K562 (cell line): ENCODE data around the gene SHB. TPM values are rescaled to one million over a fixed set of nuclear protein-coding genes. Genes with fewer than 3 reads are reported as not detected.

ENCODE experiments used
- ATAC-seq: fragments of 200-7000 bp; cut with Tn5 transposase; 3 replicates; pipeline ENCODE4 v1.9.1; 2020; ENCODE audit warnings: moderate library complexity
- BruUV-seq: library from RNA; stranded (reverse); fragments of 400-500 nt; replicated peaks from 2 replicates; lab custom pipeline; 2021; lab: Mats Ljungman, UMichigan
- CTCF ChIA-PET: fragments of 300-600 bp; formaldehyde crosslinking; extraction: SDS; loops from one replicate; lab custom pipeline; 2021; ENCODE audit warnings: low intra/inter-chr PET ratio; lab: Yijun Ruan, JAX
- POLR2A ChIA-PET: fragments of 300-600, 350-650 bp; sonication (Branson Sonifier 250); formaldehyde crosslinking; extraction: SDS; loops from one replicate; lab custom pipeline; 2021; ENCODE audit warnings: antibody characterized with exemption, inconsistent platforms; lab: Yijun Ruan, JAX
- DNase-seq, 4 experiments: peaks; one replicate each; pipeline versions ENCODE4 v3.0.0 to v3.0.0-alpha.2; 2011 to 2018; ENCODE audit warnings: low spot score in 3 of 4, mixed read lengths in 3 of 4; ENCODE audit errors: extremely low read depth in 1 of 4
- FAIRE-seq: peaks from 2 replicates; lab custom pipeline; 2011; peaks lifted over from hg19 to GRCh38; lab: Jason Lieb, UNC
- H2AFZ ChIP-seq: 2 replicates; pipeline ENCODE4 v1.6.0; 2011; ENCODE audit warnings: low read depth, low read length, control low read depth, inconsistent platforms
- H3K27ac ChIP-seq: fragments of 200-600 bp; 3 replicates; pipeline ENCODE4 v1.8.0; 2011; ENCODE audit warnings: low read depth, mild to moderate bottlenecking, control low read depth, inconsistent platforms, low read length, moderate library complexity, mixed read lengths; ENCODE audit errors: extremely low read depth
- H3K27me3 ChIP-seq, 2 experiments: fragments of 300-600 bp in 1 of 2; 2 replicates in 1 of 2; 3 replicates in 1 of 2; pipeline versions ENCODE4 v1.6.0 to v1.8.0; 2011; ENCODE audit warnings: inconsistent platforms in 2 of 2, low read length in 2 of 2, mild to moderate bottlenecking in 1 of 2, mixed read lengths in 1 of 2, moderate library complexity in 1 of 2; ENCODE audit not compliant: control insufficient read depth in 2 of 2, insufficient read depth in 2 of 2
- H3K36me3 ChIP-seq: fragments of 300-600 bp; 3 replicates; pipeline ENCODE4 v1.8.0; 2011; ENCODE audit warnings: mild to moderate bottlenecking, low read length, inconsistent platforms; ENCODE audit not compliant: control insufficient read depth, insufficient read depth
- H3K4me1 ChIP-seq, 2 experiments: fragments of 200-600 bp in 1 of 2; replicated peaks in 1 of 2; 2 replicates in 1 of 2; 3 replicates in 1 of 2; pipeline versions ENCODE4 v1.5.1 to v1.8.0; 2011; ENCODE audit warnings: inconsistent platforms in 2 of 2, low read length in 2 of 2, mild to moderate bottlenecking in 1 of 2, mixed read lengths in 1 of 2, moderate library complexity in 1 of 2; ENCODE audit not compliant: control insufficient read depth in 2 of 2, insufficient read depth in 2 of 2
- H3K4me2 ChIP-seq: 2 replicates; pipeline ENCODE4 v1.6.1; 2011; ENCODE audit warnings: low read length, control low read depth, inconsistent platforms, mixed read lengths; ENCODE audit not compliant: insufficient read depth
- H3K4me3 ChIP-seq: fragments of 200-600 bp; sonication (generic), shearing (Covaris generic); 2 replicates; pipeline ENCODE4 v1.5.1; 2016; ENCODE audit warnings: control low read depth, inconsistent platforms
- H3K79me2 ChIP-seq: fragments of 200-600 bp; 3 replicates; pipeline ENCODE4 v1.8.0; 2011; ENCODE audit warnings: low read length, inconsistent platforms; ENCODE audit not compliant: control insufficient read depth, insufficient read depth
- H3K9ac ChIP-seq, 2 experiments: 2 replicates each; pipeline versions ENCODE4 v1.6.0 to v1.6.1; 2011; ENCODE audit warnings: low read depth in 2 of 2, low read length in 2 of 2, control low read depth in 1 of 2, inconsistent platforms in 1 of 2, mild to moderate bottlenecking in 1 of 2, mixed read lengths in 1 of 2; ENCODE audit not compliant: insufficient read depth in 1 of 2
- H3K9me1 ChIP-seq: one replicate; pipeline ENCODE4 v1.6.0; 2011; ENCODE audit warnings: inconsistent platforms, mild to moderate bottlenecking, low read length, moderate library complexity; ENCODE audit not compliant: control insufficient read depth, insufficient read depth
- H3K9me3 ChIP-seq: replicated peaks from 2 replicates; pipeline ENCODE4 v1.5.1; 2011; ENCODE audit warnings: low read depth, low read length, inconsistent platforms; ENCODE audit not compliant: control insufficient read depth, insufficient read depth
- H4K20me1 ChIP-seq: replicated peaks from 2 replicates; pipeline ENCODE4 v1.6.1; 2011; ENCODE audit warnings: low read length, inconsistent platforms, mixed read lengths; ENCODE audit not compliant: control insufficient read depth, insufficient read depth
- BCOR ChIP-seq: fragments of 450-650 bp; IDR thresholded peaks from 2 replicates; pipeline ENCODE4 v1.6.1; 2016
- DDX20 ChIP-seq: fragments of 450-650 bp; IDR thresholded peaks from 2 replicates; pipeline ENCODE4 v1.6.1; 2016; ENCODE audit warnings: missing genetic modification characterization, low read depth, mild to moderate bottlenecking, missing compliant biosample characterization, moderate library complexity
- DNMT1 ChIP-seq: fragments of 450-650 bp; IDR thresholded peaks from 2 replicates; pipeline ENCODE4 v1.6.1; 2016; ENCODE audit warnings: antibody characterized with exemption, mild to moderate bottlenecking
- GTF2F1 ChIP-seq: IDR thresholded peaks from 2 replicates; pipeline ENCODE4 v1.6.1; 2011; ENCODE audit warnings: low read depth, low read length, improper control_type of control experiment
- PHF20 ChIP-seq: fragments of 450-650 bp; IDR thresholded peaks from 2 replicates; pipeline ENCODE4 v1.6.1; 2018; ENCODE audit not compliant: partially characterized antibody
- TCF7L2 ChIP-seq: fragments of 150-350 bp; IDR thresholded peaks from 2 replicates; pipeline ENCODE4 v1.6.1; 2016; ENCODE audit warnings: low read depth, mild to moderate bottlenecking, low read length, moderate library complexity
- ZNF165 ChIP-seq: fragments of 250-450 bp; sonication (Bioruptor Pico); IDR thresholded peaks from 2 replicates; pipeline ENCODE4 v1.4.0; 2020; ENCODE audit warnings: borderline replicate concordance
- WGBS: fragments of 100-300 bp; shearing (Covaris generic); methylation state at CpG from one replicate; pipeline ENCODE4 v1.1.6; 2016; ENCODE audit warnings: low coverage, mixed read lengths; ENCODE audit not compliant: insufficient coverage; ENCODE audit errors: missing lambda C conversion rate; 5-methylcytosine and 5-hydroxymethylcytosine counted together
- in situ Hi-C: fragments of 300-500 bp; cut with MboI; formaldehyde crosslinking; loops from 4 replicates; pipeline ENCODE4 v1.15.0; 2018; ENCODE audit warnings: inconsistent platforms, mixed read lengths
- intact Hi-C: fragments of 100-400 bp; cut with micrococcal nuclease; formaldehyde crosslinking; loops from 2 replicates; pipeline ENCODE4 v1.14.2; 2022
- polyA plus RNA-seq, 8 experiments: library from polyadenylated mRNA; depleted of rRNA in 4 of 8; stranded (reverse) in 5 of 8; unstranded in 3 of 8; fragments of >200 nt; fragmentation: Nextera tagmentation in 2 of 8; fragmentation: Illumina TruSeq in 1 of 8; extraction: Ambion mirVana in 2 of 8; extraction: Trizol in 1 of 8; gene quantifications; 2 replicates each; pipeline versions ENCODE4 v1.2.1 to v1.2.3, GENCODE V29; 2011 to 2014; ENCODE audit warnings: inconsistent platforms in 1 of 8, missing spikeins in 1 of 8
- total RNA-seq, 7 experiments: library from RNA; depleted of rRNA in 6 of 7; stranded (reverse); fragments of >200 nt in 6 of 7; fragmentation: Illumina TruSeq in 2 of 7; extraction: Trizol in 2 of 7; gene quantifications; 2 replicates each; pipeline versions ENCODE4 v1.2.1 to v1.2.3, GENCODE V29; 2011 to 2021; ENCODE audit warnings: low replicate concordance in 1 of 7
- TF ChIP-seq, protein P1 (sequence below): fragments of 450-650 bp; conservative IDR thresholded peaks from 2 replicates; pipeline ENCODE4 v1.6.1; 2016; ENCODE audit warnings: missing genetic modification characterization, low read depth, mild to moderate bottlenecking, missing compliant biosample characterization, moderate library complexity
- TF ChIP-seq, protein P2 (sequence below): IDR thresholded peaks from 2 replicates; pipeline ENCODE4 v1.6.1; 2016; ENCODE audit warnings: missing genetic modification characterization, missing compliant biosample characterization

Gene SHB
- total and polyA plus RNA-seq, 9 of the 15 experiments (the other 6 are each of a cell fraction or from before 2014, with no cell fraction given) = 0.78 to 16.0 (median 5.3) TPM

- ChIA-PET CTCF (no interaction called here), POLR2A (interaction anchor here (1.0 kb wide), 1 partner anchor 124 kb away, joined by 4 read pairs; no protein-coding TSS in a partner anchor)
- WGBS = 87% methylated on average over 15 of the region's 16 CpGs
- Histone ChIP-seq H3K4me2 (no peak overlapping the region), H2AFZ (no peak overlapping the region), H3K4me3 (no peak overlapping the region), H3K27me3 (no peaks in the 10 kb centered on the region), H3K9me1 (peaks cover 18% of the 10 kb centered on the region), H3K36me3 (peaks cover 34% of the 10 kb centered on the region; the same call in 2 of the 3 replicates), H4K20me1 (peaks cover 14% of the 10 kb centered on the region), H3K4me1 (peaks cover 36 to 46% of the 10 kb centered on the region in 2 experiments), H3K79me2 (no peaks in the 10 kb centered on the region), H3K9ac (no peak overlapping the region), H3K27ac (no peak overlapping the region), H3K9me3 (no peaks in the 10 kb centered on the region)
- intact Hi-C loops = no loop called here
- BruUV-seq = no TSS peak
- DNase-seq (no peak), ATAC-seq (no peak), FAIRE-seq (no peak)
- TF ChIP-seq TCF7L2 = no peak
- TF ChIP-seq DNMT1 = no peak
- no peak for TF ChIP-seq GTF2F1
- no peak for TF ChIP-seq PHF20
- TF ChIP-seq ZNF165 = no peak
- TF ChIP-seq, protein P1, sequence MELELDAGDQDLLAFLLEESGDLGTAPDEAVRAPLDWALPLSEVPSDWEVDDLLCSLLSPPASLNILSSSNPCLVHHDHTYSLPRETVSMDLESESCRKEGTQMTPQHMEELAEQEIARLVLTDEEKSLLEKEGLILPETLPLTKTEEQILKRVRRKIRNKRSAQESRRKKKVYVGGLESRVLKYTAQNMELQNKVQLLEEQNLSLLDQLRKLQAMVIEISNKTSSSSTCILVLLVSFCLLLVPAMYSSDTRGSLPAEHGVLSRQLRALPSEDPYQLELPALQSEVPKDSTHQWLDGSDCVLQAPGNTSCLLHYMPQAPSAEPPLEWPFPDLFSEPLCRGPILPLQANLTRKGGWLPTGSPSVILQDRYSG (tag) = no peak
- no peak for TF ChIP-seq DDX20
- TF ChIP-seq BCOR = no peak
- TF ChIP-seq, protein P2, sequence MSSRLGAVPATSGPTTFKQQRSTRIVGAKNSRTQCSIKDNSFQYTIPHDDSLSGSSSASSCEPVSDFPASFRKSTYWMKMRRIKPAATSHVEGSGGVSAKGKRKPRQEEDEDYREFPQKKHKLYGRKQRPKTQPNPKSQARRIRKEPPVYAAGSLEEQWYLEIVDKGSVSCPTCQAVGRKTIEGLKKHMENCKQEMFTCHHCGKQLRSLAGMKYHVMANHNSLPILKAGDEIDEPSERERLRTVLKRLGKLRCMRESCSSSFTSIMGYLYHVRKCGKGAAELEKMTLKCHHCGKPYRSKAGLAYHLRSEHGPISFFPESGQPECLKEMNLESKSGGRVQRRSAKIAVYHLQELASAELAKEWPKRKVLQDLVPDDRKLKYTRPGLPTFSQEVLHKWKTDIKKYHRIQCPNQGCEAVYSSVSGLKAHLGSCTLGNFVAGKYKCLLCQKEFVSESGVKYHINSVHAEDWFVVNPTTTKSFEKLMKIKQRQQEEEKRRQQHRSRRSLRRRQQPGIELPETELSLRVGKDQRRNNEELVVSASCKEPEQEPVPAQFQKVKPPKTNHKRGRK = no peak
- in situ Hi-C loops = no loop called here
These were observed 113.1 kb downstream of the SHB start for GRCh38 chr9:37955781-37956422.
